OCI-LY1 (cell line): ENCODE data around the gene ANKRD1.

Experiments
- EZH2 ChIP-seq: fragments of 200-600 bp; sonication (generic), shearing (Covaris generic); IDR thresholded peaks from 2 replicates; pipeline ENCODE4 v1.8.0; 2017; ENCODE audit warnings: borderline replicate concordance, mixed run types, mild to moderate bottlenecking, antibody characterized with exemption, low read length, moderate library complexity, mixed read lengths
- TF ChIP-seq, protein P1 (sequence below): fragments of 200-600 bp; sonication (generic), shearing (Covaris generic); IDR thresholded peaks from 2 replicates; pipeline ENCODE4 v1.5.1; 2017; ENCODE audit warnings: mild to moderate bottlenecking, antibody characterized with exemption, low read length, moderate library complexity, mixed read lengths

DNA sequence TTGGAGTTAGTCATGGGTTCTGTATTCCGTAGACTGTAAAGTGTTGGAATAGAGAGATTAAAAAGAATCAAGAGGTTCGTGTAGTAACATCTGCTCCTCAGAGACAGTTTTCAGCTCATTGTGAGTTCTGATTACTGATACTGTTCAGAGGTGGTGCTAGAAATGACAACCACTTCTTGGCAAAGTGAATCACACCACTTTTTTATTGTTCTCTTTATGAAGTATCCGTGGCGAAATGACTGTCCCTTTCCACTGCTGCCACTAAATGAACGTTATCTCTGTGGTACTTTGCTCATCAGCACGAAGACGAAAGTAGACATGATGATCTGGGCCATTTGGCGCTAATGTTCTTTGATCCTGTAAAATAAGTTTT lies 48.3 kb downstream of the ANKRD1 start:
- TF ChIP-seq, protein P1, sequence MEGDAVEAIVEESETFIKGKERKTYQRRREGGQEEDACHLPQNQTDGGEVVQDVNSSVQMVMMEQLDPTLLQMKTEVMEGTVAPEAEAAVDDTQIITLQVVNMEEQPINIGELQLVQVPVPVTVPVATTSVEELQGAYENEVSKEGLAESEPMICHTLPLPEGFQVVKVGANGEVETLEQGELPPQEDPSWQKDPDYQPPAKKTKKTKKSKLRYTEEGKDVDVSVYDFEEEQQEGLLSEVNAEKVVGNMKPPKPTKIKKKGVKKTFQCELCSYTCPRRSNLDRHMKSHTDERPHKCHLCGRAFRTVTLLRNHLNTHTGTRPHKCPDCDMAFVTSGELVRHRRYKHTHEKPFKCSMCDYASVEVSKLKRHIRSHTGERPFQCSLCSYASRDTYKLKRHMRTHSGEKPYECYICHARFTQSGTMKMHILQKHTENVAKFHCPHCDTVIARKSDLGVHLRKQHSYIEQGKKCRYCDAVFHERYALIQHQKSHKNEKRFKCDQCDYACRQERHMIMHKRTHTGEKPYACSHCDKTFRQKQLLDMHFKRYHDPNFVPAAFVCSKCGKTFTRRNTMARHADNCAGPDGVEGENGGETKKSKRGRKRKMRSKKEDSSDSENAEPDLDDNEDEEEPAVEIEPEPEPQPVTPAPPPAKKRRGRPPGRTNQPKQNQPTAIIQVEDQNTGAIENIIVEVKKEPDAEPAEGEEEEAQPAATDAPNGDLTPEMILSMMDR = no peak
- TF ChIP-seq EZH2 = no peak
